NCI-H748 (cell line): ENCODE results near the gene TBX3.
A peak's percentile ranks its signal among the peaks of the same experiment; 100 is the strongest.
"Not testable (repeated sequence)": the region's sequence is repeated elsewhere in the genome, so short reads cannot be mapped to it uniquely, and the experiment has no call there.

Source experiments
- DNase-seq: peaks from one replicate; lab custom pipeline; 2025; ENCODE audit not compliant: unreplicated experiment; lab: John Stamatoyannopoulos, UW

TBX3 gene

GRCh38 chr12:114684098-114684869 lies at the start of gene TBX3:
Gene TBX3 (minus strand): TSS chr12:114684175. CDS start chr12:114683200, 975 bp downstream.
- peak; percentile 99 for DNase-seq

- DNase-seq, result no peak
These were observed 48.6 kb upstream of the TBX3 start for GRCh38 chr12:114732426-114733030.

GRCh38 chr12:114729731-114730130 lies 45.8 kb upstream of the TBX3 start:
- DNase-seq, result no peak

DNA sequence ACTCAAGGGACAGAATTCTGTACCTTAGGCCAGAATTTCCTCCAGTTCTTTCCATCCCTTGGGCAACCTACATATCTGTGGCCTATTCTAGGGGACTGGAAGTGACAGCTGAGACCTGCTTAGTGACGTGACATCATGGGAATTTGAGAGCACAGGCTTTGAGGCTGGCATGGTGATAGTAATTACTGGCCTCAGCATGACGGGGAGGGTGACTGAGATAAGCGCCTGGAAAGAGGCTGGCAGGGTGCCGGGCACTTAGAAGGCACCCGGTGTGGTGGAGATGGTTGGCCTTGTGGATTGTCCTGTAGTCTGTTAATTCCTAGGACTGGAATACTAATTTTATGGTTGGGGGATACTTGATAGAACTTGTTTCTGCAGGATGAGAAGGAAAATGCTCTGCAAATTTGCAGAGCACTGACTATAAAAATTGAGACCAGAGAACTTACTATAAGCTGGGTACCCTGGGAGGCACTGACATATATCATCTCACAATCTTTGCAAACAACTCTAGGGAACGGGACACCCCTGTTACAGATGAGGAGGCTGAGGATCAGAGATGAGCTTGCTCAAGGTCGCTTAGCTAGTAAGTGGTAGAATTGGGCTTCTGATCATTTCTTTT lies 42.2 kb upstream of the TBX3 start:
- DNase-seq, result peak; percentile 8

DNA sequence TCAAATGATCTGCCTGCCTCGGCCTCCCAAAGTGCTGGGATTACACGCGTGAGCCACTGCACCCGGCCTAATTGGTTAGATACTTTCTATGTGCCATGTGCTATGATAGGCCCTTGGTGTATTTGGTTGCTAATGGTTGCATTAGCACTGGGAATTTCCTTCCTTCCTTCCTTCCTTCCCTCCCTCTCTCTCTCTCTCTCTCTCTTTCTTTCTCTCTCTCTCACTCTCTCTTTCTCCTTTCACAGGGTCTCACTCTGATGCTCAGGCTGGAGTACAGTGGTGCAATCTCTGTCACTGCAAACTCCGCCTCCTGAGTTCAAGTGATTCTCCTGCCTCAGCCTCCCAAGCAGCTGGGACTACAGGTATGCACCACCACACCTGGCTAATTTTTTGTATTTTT lies 38.2 kb upstream of the TBX3 start:
- not testable (repeated sequence) for DNase-seq

- DNase-seq, result no peak
These were observed 37.3 kb upstream of the TBX3 start for GRCh38 chr12:114721266-114721665.

GRCh38 chr12:114713466-114714215 lies 29.7 kb upstream of the TBX3 start:
- no peak for DNase-seq

GRCh38 chr12:114711689-114712152 lies 27.7 kb upstream of the TBX3 start:
- peak; percentile 20 for DNase-seq

DNA sequence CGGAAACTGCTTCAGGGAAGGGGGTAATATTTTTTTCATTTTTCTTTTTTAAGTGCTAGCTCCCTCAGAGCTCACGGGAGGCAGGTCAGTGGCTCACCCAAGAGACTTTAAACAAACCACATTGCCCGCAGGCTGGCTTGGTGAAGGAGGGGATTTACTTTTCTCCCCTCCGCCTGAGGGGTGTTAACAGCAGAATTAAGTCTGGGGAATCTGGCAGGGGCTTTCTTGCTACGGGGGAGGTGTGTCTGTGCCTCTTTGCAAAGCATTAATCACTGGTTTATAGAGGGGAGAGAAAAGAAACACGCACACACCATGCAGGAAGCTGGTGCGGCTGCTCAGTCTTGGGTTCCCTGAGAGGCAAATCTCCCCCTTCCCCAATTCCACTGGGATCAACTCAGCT lies 26.2 kb upstream of the TBX3 start:
- no peak for DNase-seq

DNA sequence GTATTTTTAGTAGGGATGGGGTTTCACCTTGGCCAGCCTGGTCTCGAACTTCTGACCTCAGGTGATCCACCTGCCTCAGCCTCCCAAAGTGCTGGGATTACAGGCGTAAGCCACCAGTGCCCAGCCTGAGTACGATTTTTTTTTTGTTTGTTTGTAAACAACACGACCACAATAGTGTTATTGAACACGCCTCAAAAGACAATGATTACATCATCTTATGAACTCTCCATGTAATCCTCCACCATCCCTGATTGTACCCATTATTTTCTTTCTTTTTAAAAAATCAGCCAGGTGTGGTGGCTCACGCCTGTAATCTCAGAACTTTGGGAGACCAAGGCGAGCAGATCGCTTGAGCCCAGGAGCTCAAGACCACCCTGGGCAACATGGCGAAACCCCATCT lies 25.1 kb upstream of the TBX3 start:
- no peak for DNase-seq

GRCh38 chr12:114708598-114708997 lies 24.6 kb upstream of the TBX3 start:
- DNase-seq, result not testable (repeated sequence)

DNA sequence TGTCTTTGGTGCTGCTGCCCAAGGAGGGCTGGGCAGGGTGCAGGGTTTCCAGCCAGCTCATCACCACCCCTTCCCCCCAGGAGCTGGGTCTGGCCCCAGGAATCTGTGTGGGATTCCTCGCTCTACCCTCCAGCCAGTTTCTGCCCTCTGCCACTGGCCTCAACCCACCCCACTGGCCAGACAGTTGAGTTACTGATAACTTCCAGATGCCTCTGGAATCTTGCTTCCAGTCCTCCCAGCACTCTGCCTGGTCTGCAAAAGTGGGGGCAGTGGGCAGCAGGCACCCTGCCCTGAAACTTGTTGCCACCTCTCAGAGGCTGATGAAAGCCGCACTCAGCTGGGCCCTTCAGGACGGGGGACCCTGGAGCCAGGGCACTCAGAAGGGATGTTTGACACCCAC lies 20.1 kb upstream of the TBX3 start:
- DNase-seq, result no peak

GRCh38 chr12:114703060-114703493 lies 19.1 kb upstream of the TBX3 start:
- DNase-seq, result peak; percentile 59

- DNase-seq, result no peak
These were observed 18.5 kb upstream of the TBX3 start for GRCh38 chr12:114702462-114702861.

- no peak for DNase-seq
These were observed 17.6 kb upstream of the TBX3 start for GRCh38 chr12:114701553-114701952.

GRCh38 chr12:114701104-114701414 lies 17.1 kb upstream of the TBX3 start:
- DNase-seq, result no peak

DNA sequence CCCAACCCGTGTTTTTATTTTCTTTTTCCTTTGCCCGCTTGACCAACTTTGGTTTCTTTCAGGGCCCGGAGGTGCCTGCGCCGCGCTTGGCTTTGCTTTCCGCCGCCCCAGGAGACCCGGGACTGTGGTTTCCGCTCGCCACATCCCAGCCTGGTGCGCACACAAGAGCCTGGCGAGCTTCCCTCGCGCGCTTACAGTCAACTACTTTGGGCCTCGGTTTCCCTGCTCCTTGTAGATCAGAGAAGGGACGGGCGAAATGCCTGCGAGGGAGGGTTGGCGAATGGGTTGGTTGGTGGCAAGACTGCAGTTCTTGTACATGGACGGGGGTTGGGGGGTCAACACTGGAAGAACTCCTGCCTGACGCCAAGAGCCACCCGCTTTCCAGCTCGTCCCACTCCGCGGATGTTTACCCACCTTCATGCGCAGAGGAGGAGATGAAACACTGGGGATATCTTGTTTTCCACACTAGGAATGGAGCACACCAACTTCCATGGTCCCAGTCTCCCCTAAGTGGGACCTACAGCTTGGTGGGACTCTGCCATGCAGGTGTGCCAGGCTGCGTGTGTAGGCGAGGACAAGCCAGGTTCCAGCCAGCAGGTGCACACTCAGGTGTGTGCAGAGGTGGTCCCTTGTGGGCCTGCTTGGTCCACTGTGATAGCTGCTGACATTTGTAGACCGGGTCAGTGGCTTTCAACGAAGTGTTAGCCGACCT lies 16.6 kb upstream of the TBX3 start:
- no peak for DNase-seq

DNA sequence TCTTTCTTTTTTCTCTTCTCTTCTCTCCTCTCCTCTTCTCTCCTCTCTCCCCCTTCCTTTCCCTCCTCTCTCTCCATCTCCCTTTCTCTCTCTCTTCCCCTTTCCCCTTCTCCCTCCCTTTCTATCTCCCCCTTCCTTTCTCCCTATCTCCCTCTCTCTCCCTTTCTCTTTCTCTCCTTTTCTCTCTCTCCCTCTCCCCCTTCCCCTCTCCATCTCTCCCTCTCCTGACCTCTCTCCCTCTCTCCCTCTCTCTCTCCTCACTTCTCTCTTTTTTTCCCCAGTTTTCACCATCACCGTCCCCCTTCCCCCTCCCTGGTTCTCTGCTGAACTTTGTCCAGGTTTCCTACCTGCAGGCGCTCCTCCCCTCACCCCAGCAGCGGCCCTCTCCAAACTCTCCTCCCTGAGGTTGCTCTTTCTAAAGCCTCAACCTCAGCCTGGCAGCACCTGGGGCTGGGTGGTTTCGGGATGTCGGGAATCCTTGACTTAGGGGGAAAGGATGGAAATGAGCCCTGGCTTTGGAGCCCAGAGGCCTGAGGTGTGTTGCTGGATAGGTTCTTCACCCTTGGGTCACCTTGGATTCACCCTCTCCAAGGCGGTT lies 14.7 kb upstream of the TBX3 start:
- DNase-seq, result no peak

- no peak for DNase-seq
These were observed 14.0 kb upstream of the TBX3 start for GRCh38 chr12:114697741-114698565.
